ENCODE data around the gene LSR.

The LSR gene

DNA sequence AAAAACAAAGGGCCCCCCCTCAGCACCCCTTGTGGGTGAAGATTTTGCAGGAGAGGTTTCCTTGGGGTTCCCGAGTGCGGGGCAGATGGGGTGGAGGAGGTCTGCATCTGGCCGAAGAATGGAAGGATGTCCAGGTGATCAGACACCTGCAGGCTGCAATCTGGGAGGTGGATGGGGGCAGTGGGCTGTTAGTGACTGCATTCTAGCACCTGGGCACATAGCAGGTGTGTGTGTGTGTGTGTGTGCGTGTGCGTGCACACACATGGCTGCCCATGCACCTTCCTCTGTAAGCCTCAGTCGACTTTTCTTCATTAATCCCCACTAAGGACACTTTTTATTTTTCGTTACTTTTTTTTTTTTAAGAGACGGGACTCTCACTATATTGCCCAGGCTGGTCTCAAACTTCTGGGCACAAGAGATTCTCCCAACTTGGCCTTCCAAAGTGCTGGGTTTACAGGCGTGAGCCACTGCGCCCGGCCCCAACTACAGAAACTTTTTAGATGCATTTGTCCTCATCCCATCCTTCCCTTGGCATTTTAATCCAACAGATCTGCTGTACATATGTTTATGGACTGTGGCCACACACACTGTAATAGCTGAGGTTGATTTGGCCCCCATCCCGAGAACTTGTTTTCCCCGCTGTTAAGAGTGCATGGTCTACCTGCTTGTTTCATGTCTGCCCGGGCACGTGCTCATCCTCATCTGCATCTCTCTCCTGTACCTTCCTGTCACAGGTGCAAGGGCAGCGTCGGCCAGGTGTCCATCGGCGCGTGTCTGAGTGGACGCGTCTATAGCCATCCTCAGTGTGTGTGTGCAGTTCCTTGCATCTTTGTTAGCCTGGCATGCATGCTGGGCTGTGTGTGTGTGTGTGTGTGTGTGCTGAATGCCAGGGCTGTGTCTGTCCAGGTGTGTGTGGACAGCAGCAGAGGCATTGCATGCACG is 43.9 kb downstream of the LSR start (continued):
- TF ChIP-seq ELK4 (IDR thresholded peaks at IDR 0.05; ENCODE audit: borderline replicate concordance, low read depth, low read length) (no peak), ZNF350 (tag by site-specific recombination; IDR thresholded peaks at IDR 0.05) (no peak)

DNA sequence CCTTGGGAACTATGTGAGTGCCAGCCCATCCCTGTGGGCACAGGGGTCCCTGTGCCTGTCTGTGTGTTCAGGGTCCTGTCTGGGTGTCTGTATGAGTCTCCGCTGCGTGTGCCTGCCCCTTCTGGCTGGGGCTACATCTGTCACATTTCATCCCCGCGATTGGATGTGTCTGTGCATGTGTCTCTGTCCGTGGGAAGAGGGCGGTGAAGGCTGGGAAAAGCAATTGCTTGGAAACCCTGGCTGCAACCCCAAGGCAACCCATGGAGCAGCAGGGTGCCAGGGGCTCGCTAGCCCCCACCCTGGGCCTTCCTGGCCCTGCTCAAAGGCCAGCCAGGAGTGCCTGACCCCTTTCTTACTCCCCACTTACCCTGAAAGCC is 44.5 kb downstream of the LSR start:
- Histone ChIP-seq H3K27ac (ENCODE audit: extremely low read depth, low read depth, low read length) (no peak overlapping the region), H3K4me1 (ENCODE audit: control insufficient read depth, insufficient read depth, low read length) (peaks cover 8% of the 10 kb centered on the region), H3K36me3 (ENCODE audit: control insufficient read depth in 2 of 2, insufficient read depth in 1 of 2, low read length in 2 of 2) (no peaks in the 10 kb centered on the region; a peak in 1 of 3 replicates), H3K9me3 (ENCODE audit: control insufficient read depth, insufficient read depth, low read depth, low read length) (no peaks in the 10 kb centered on the region), H3K4me3 (ENCODE audit: low read depth, low read length) (no peak overlapping the region)
- ChIA-PET POLR2A (no interaction called here), CTCF (no interaction called here)
- TF ChIP-seq ZNF274 (IDR thresholded peaks at IDR 0.05; ENCODE audit: low read length), result no peak
- TF ChIP-seq ZNF274 (tag by site-specific recombination; IDR thresholded peaks at IDR 0.05; ENCODE audit: borderline replicate concordance), result no peak
- TF ChIP-seq, protein P1, sequence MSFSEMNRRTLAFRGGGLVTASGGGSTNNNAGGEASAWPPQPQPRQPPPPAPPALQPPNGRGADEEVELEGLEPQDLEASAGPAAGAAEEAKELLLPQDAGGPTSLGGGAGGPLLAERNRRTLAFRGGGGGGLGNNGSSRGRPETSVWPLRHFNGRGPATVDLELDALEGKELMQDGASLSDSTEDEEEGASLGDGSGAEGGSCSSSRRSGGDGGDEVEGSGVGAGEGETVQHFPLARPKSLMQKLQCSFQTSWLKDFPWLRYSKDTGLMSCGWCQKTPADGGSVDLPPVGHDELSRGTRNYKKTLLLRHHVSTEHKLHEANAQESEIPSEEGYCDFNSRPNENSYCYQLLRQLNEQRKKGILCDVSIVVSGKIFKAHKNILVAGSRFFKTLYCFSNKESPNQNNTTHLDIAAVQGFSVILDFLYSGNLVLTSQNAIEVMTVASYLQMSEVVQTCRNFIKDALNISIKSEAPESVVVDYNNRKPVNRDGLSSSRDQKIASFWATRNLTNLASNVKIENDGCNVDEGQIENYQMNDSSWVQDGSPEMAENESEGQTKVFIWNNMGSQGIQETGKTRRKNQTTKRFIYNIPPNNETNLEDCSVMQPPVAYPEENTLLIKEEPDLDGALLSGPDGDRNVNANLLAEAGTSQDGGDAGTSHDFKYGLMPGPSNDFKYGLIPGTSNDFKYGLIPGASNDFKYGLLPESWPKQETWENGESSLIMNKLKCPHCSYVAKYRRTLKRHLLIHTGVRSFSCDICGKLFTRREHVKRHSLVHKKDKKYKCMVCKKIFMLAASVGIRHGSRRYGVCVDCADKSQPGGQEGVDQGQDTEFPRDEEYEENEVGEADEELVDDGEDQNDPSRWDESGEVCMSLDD (tag by site-specific recombination; IDR thresholded peaks at IDR 0.05), result 0 out of 2 replicates have a peak, but pooled peaks have one; percentile 24
- no peak for TF ChIP-seq ZNF555 (tag by site-specific recombination; conservative IDR thresholded peaks at IDR 0.05)

GRCh38 chr19:35293808-35294207 is 45.0 kb downstream of the LSR start:
- no peak overlapping the region for H3K27ac ChIP-seq (ENCODE audit: extremely low read depth, low read depth, low read length)
- ChIA-PET POLR2A (no interaction called here), CTCF (interaction anchor here (1.4 kb wide), 1 partner anchor 59 kb away, joined by 5 read pairs; no protein-coding TSS in a partner anchor)
- H3K4me3 ChIP-seq (ENCODE audit: low read depth, low read length), result no peak overlapping the region
- no peaks in the 10 kb centered on the region; a peak in 1 of 3 replicates for H3K36me3 ChIP-seq (ENCODE audit: control insufficient read depth in 2 of 2, insufficient read depth in 1 of 2, low read length in 2 of 2)
- peaks cover 8% of the 10 kb centered on the region for H3K4me1 ChIP-seq (ENCODE audit: control insufficient read depth, insufficient read depth, low read length)
- H3K9me3 ChIP-seq (ENCODE audit: control insufficient read depth, insufficient read depth, low read depth, low read length), result no peaks in the 10 kb centered on the region
- no peak for TF ChIP-seq ZNF610 (tag by site-specific recombination; IDR thresholded peaks at IDR 0.05; ENCODE audit: borderline replicate concordance)
- peak; percentile 63 for TF ChIP-seq EGR2 (tag by site-specific recombination; IDR thresholded peaks at IDR 0.05; ENCODE audit: low read depth)
- peak; percentile 70 for TF ChIP-seq ZFHX2 (tag by site-specific recombination; conservative IDR thresholded peaks at IDR 0.05)

GRCh38 chr19:35294328-35294727 is 45.5 kb downstream of the LSR start:
- Histone ChIP-seq H3K4me3 (ENCODE audit: low read depth, low read length) (no peak overlapping the region), H3K4me1 (ENCODE audit: control insufficient read depth, insufficient read depth, low read length) (peaks cover 3% of the 10 kb centered on the region), H3K36me3 (ENCODE audit: control insufficient read depth in 2 of 2, insufficient read depth in 1 of 2, low read length in 2 of 2) (no peaks in the 10 kb centered on the region; a peak in 1 of 3 replicates), H3K9me3 (ENCODE audit: control insufficient read depth, insufficient read depth, low read depth, low read length) (no peaks in the 10 kb centered on the region), H3K27ac (ENCODE audit: extremely low read depth, low read depth, low read length) (no peak overlapping the region)
- POLR2A ChIA-PET, result no interaction called here
- CTCF ChIA-PET, result interaction anchor here (1.4 kb wide), 1 partner anchor 59 kb away, joined by 5 read pairs; no protein-coding TSS in a partner anchor
- TF ChIP-seq ZNF629 (tag by site-specific recombination; IDR thresholded peaks at IDR 0.05) (no peak), ZBTB17 (tag by site-specific recombination; IDR thresholded peaks at IDR 0.05) (peak; percentile 15), ZNF777 (tag by site-specific recombination; IDR thresholded peaks at IDR 0.05; ENCODE audit: borderline replicate concordance) (0 out of 2 replicates have a peak, but pooled peaks have one; percentile 25), ZNF548 (tag by site-specific recombination; IDR thresholded peaks at IDR 0.05) (no peak), SP7 (tag by site-specific recombination; IDR thresholded peaks at IDR 0.05) (0 out of 2 replicates have a peak, but pooled peaks have one; percentile 14)
